22Rv1 (cell line): Measurements from ENCODE around the gene C10orf105.

Experiments
- H3K27ac ChIP-seq: fragments of 450-650 bp; 2 replicates; pipeline ENCODE4 v1.5.1; 2017
- ZFX ChIP-seq: fragments of 450-650 bp; IDR thresholded peaks from 2 replicates; pipeline ENCODE4 v1.6.1; 2017; ENCODE audit warnings: antibody characterized with exemption, borderline replicate concordance
- TF ChIP-seq, protein P1 (sequence below): fragments of 450-650 bp; IDR thresholded peaks from 2 replicates; pipeline ENCODE4 v1.5.1; 2017; ENCODE audit warnings: mild to moderate bottlenecking

The C10orf105 gene

DNA sequence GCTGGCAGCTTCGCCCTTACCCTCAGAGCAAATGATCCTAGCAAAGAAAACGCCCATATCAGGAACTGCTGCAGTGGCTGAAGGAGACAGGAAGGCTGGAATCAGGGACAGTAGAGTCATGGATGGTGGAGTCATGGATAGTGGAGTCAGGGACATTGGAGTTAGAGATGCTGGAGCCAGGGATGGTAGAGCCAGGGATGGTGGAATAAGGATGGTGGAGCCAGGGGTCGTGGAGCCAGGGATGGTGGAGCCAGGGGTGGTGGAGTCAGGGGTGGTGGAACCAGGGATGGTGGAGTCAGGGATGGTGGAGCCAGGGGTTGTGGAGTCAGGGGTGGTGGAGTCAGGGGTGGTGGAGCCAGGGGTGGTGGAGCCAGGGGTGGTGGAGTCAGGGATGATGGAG, 31.3 kb downstream of the C10orf105 start:
- H3K27ac ChIP-seq, result no peak overlapping the region
- no peak for TF ChIP-seq ZFX
- TF ChIP-seq, protein P1, sequence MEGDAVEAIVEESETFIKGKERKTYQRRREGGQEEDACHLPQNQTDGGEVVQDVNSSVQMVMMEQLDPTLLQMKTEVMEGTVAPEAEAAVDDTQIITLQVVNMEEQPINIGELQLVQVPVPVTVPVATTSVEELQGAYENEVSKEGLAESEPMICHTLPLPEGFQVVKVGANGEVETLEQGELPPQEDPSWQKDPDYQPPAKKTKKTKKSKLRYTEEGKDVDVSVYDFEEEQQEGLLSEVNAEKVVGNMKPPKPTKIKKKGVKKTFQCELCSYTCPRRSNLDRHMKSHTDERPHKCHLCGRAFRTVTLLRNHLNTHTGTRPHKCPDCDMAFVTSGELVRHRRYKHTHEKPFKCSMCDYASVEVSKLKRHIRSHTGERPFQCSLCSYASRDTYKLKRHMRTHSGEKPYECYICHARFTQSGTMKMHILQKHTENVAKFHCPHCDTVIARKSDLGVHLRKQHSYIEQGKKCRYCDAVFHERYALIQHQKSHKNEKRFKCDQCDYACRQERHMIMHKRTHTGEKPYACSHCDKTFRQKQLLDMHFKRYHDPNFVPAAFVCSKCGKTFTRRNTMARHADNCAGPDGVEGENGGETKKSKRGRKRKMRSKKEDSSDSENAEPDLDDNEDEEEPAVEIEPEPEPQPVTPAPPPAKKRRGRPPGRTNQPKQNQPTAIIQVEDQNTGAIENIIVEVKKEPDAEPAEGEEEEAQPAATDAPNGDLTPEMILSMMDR, result no peak

DNA sequence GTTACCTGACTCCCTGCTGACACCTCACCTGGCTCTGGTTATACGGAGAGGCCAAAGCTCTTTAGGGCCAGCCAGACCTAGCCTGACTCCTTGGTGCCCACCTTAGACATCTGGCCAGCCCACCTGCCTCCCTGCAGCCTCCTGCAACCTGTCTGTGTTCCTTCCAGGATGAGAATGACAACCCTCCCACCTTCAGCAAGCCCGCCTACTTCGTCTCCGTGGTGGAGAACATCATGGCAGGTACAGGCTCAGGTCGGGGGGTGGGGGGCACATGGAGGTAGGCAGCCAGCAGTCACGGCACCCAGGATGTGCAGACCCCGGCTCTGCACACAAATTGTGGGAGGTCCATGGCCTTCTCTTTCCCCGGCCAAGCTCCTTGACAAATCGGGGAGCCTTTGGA, 32.1 kb downstream of the C10orf105 start:
- TF ChIP-seq, protein P1, result no peak
- no peak for TF ChIP-seq ZFX
- no peak overlapping the region for H3K27ac ChIP-seq

DNA sequence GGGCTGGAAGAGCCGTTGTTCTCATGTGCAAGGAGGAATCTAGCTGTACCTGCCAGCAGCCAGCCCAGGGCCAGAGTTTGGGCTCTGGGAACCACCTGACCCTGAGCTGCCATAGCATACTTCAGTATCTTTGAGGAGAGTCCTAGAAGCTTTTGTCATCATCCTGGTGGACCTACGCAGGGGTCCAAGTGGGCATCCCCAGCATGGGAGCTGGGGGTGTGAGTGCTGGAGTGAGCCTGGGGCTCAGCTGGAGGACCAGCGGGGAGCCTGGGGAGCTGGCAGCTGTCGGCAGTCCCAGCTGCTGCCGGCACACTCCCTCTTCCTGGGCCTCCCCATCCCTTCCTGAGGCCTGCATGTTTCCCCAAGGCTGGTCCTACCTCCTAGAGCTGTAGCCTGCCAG, 32.5 kb downstream of the C10orf105 start:
- TF ChIP-seq, protein P1, result no peak
- TF ChIP-seq ZFX, result no peak
- H3K27ac ChIP-seq, result no peak overlapping the region

DNA sequence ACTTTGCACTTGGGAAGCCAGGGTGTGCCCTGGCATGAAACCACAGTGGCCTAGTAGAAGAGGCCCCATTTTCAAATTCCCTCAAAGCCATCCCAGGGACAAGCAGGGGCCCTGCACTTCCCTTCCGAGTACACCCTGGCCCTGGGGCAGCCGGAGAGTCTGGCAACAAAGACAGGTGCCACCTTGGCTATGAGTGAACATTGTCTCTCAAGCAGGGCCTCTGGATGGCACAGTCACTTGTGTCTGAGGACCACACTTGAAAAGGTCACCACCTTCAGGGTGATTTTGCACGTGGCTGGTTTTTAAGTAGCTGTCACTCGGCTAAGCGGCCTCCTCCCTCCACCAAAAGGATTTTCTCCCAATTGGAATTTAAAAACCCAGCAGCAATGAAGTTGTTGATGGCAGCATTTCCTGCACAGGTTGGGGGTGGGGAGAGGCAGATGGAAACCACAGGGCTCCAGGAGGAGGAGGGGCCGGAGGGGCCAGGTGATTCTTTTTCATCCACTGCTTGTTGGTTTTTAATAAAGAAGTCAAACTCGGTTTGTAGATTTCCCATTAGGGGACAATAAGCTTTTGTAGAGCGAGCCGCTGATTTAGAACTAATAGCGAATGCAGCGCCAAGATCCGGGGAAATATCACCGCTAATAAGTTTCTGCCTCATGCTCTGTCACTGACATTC, 33.9 kb downstream of the C10orf105 start:
- TF ChIP-seq, protein P1, result no peak
- no peak for TF ChIP-seq ZFX
- H3K27ac ChIP-seq, result no peak overlapping the region

DNA sequence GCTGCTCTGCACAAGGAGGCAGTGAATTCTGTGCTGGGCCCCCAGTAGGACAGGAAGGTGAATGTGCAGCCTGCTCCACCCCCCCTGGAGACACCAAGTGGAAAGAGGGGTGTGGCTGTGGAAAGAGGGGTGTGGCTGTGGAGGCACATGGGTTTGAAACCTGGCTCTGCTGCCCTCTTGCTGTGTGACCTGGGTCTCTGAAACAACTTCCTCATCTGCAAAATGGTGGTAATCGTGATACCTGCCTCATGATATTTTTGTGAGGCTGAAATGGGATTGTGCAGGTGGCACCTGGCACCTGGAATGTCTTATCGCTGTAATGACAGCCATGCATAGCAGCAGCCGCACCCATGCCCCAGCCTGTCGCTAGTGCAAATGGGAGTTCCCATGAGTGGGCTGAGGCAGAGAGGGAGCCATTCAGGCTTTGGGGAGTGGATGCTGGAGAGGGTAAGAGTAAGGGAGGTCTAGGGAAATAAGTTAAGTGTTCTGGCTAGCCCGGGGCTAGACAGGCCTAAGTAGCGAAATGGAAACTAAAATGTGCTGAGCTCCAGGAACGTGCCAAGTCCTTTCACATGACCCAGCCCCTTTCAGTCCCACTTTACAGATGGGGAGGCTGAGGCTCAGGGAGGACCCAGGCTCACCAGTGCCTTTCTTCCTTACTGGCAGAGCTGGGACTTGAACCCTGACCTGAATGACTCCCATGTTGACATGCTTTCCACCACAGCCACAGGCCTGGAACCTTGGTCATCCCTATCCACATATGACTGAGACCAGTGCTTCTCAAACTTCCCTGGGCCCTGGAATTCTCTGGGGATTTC, 35.0 kb downstream of the C10orf105 start:
- TF ChIP-seq, protein P1, result 0 out of 2 replicates have a peak, but pooled peaks have one; percentile 8
- TF ChIP-seq ZFX, result no peak
- no peak overlapping the region for H3K27ac ChIP-seq

DNA sequence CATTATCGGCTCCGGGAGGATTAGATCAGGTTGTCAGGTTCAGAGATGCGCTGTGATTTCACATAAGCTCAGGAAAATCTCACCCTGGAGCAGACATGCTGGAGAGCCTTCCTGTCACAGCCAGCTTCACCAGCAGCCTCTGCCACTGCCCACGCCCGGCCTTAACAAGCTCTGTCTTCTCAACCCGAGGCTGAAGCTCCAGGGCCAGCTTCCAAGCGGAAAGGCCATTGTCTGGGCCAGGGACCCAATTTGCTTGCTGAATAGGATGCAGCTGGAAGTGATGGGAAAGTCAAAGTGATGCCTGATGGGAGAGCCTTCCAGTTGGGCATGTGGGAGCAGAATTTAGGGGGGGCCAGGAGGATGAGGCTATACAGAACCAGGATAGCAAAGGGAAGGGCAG, 36.3 kb downstream of the C10orf105 start:
- TF ChIP-seq, protein P1, result no peak
- no peak for TF ChIP-seq ZFX
- no peak overlapping the region for H3K27ac ChIP-seq

DNA sequence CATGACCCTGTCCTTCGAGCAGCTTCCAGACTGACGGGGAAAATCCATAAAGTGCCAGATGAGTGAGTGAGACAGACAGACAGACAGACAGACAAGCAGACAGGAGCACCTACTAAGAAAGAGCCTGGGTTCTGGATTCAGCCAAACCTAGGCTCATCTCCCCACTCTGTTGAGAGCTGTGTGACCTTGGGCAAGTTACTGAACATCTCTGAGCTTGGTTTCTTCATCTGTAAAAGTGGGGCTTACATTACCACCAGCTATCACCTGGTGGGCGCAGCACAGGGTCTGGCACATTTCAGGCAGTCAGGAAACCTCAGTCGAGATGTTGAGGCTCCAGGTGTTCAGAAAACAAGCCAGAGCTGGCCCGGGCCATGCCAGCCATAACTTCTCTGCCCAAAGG, 37.6 kb downstream of the C10orf105 start:
- H3K27ac ChIP-seq, result no peak overlapping the region
- TF ChIP-seq ZFX, result no peak
